Dendritic cell treated with granulocyte-macrophage colony-stimulating factor and Interleukin-4, amounts not matched to agents 40 ng/mL and 50 ng/mL, for 4 days (primary cell): Measurements from ENCODE around the gene DUSP7.
"Not testable (repeated sequence)": the region's sequence is repeated elsewhere in the genome, so short reads cannot be mapped to it uniquely, and the experiment has no call there.

Experiments used
- H3K27ac Mint-ChIP-seq: one replicate; pipeline ENCODE4 v1.8.0; 2022; ENCODE audit warnings: mild to moderate bottlenecking, mixed read lengths
- H3K27me3 Mint-ChIP-seq: one replicate; pipeline ENCODE4 v1.8.0; 2022; ENCODE audit warnings: mild to moderate bottlenecking, mixed read lengths
- H3K36me3 Mint-ChIP-seq: one replicate; pipeline ENCODE4 v1.8.0; 2022; ENCODE audit warnings: low read depth, mixed read lengths
- H3K4me1 Mint-ChIP-seq: one replicate; pipeline ENCODE4 v1.8.0; 2022; ENCODE audit warnings: low read depth, mixed read lengths
- H3K4me3 Mint-ChIP-seq: one replicate; pipeline ENCODE4 v1.8.0; 2022; ENCODE audit warnings: mild to moderate bottlenecking, moderate library complexity, mixed read lengths
- H3K9me3 Mint-ChIP-seq: one replicate; pipeline ENCODE4 v1.8.0; 2022; ENCODE audit warnings: mixed read lengths
- intact Hi-C: fragments of 100-400 bp; cut with micrococcal nuclease; formaldehyde crosslinking; loops from one replicate; pipeline ENCODE4 v1.15.0; 2022

Gene DUSP7

DNA sequence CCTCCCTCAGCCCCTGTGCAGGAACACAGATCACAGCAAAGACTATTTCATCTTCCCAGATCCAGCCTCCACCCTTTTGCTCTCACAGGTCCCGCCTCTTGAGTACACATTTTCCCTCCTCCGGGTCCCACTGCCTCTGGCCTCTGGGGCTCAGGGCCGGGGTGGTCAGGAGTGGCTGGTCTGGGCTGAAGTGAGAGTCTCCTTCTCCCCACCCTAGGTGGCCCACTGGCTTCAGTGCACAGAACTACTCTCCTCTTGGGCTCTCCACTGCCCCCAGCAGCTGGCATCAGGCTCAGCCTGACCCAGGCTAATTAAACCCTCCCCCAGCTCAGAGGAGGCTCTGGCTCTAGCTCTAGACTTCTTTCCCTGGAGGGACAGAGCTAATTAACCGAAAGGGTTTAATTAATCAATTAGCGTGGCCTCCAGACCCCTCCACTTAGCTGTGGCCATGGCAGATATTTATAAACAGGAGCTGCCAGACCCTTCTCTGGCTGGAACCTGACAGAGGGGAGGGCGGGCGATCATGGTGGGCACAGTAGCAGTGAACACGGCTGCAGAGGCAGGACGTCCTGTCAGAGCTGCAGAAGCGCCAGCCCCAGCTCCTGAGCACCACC, 15.1 kb downstream of the DUSP7 start:
- Mint-ChIP-seq H3K27ac (peak overlapping the region; percentile 6), H3K4me3 (no peak overlapping the region), H3K9me3 (no peaks in the 10 kb centered on the region), H3K36me3 (no peaks in the 10 kb centered on the region), H3K4me1 (no peaks in the 10 kb centered on the region), H3K27me3 (peaks cover 8% of the 10 kb centered on the region)
- intact Hi-C loops, result no loop called here

DNA sequence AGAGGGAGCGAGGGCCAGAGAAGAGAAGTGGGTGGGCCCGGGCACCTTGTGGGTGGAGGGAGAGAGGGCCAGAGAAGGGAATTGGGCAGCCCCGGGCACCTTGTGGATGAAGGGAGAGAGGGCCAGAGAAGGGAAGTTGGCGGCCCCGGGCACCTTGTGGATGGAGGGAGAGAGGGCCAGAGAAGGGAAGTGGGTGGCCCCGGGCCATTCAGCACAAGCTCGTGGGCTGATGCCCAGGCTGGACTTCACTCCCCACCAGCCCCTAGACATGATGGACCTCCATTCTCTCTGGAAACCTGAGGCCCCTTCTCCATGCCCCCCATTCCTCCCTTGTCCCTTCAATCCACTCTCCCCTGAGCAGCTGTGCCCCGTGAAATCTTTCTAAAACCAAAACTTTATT, 15.8 kb downstream of the DUSP7 start:
- Mint-ChIP-seq H3K27me3 (peaks cover 10% of the 10 kb centered on the region), H3K9me3 (no peaks in the 10 kb centered on the region), H3K36me3 (no peaks in the 10 kb centered on the region), H3K4me3 (no peak overlapping the region), H3K27ac (no peak overlapping the region), H3K4me1 (no peaks in the 10 kb centered on the region)
- intact Hi-C loops, result no loop called here

DNA sequence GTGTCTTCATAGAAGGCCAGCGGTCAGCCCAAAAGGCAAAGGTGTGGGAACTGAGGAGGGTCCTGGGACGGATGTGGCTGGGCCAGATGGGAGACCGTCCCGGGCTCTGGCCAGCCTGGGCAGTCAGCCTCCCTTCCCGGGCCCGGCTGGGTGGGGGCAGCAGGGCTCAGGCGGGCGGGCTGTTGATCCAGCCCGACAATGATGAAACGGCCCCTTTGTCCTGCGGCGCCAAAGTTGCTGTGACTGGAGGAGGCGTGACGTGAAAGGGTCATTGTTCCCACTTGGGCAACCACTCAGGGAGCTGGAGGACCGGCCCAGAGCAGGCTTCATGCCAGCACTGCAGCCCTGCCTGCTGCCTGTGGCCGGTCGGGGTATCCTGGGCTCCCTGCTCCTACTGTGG, 16.5 kb downstream of the DUSP7 start:
- no peaks in the 10 kb centered on the region for H3K4me1 Mint-ChIP-seq
- no peak overlapping the region for H3K4me3 Mint-ChIP-seq
- no peaks in the 10 kb centered on the region for H3K9me3 Mint-ChIP-seq
- no peaks in the 10 kb centered on the region for H3K36me3 Mint-ChIP-seq
- H3K27ac Mint-ChIP-seq, result no peak overlapping the region
- H3K27me3 Mint-ChIP-seq, result peaks cover 10% of the 10 kb centered on the region
- intact Hi-C loops, result no loop called here

DNA sequence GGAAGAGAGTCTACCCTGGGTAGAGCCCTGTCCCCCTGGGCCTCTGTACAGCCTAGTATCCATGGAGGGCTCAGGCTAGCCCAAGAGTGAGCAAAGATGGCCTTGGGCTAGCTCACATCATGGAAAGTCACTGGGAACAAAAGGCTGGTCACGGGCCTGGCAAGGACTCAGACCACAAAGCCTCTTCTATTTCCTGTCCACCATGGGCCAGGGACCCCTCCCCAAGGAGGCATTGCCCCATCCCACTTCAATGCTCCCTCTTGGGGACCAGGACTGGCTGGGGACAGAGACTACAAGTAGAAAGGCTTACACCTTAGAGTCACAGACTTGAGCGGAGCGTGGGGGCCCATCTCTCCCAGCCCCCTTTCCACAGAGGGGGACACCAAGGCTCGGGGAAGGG, 16.9 kb downstream of the DUSP7 start:
- H3K4me3 Mint-ChIP-seq, result no peak overlapping the region
- no peak overlapping the region for H3K27ac Mint-ChIP-seq
- H3K27me3 Mint-ChIP-seq, result peaks cover 10% of the 10 kb centered on the region
- H3K4me1 Mint-ChIP-seq, result no peaks in the 10 kb centered on the region
- no peaks in the 10 kb centered on the region for H3K36me3 Mint-ChIP-seq
- no peaks in the 10 kb centered on the region for H3K9me3 Mint-ChIP-seq
- intact Hi-C loops, result no loop called here

DNA sequence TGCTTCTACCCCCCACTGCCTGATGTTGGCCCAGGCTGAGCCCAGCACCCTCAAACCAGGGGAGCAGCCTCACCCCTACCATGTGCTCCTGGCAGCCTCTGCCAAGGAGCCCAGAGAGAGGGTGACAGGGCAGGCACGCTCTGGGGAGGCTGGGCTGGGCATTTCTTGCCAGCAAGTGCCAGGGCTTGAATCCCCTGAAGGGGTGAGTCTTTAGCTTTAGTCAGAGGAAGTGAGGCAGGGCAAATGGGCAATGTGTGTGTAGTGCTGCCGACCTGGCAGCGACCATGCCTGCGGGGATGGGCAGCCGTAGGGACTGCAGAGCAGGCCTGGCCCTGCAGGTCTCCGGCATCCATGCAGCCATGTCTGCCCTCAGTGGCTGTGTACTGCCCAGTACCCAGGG, 18.1 kb downstream of the DUSP7 start:
- H3K4me1 Mint-ChIP-seq, result no peaks in the 10 kb centered on the region
- H3K27me3 Mint-ChIP-seq, result peaks cover 10% of the 10 kb centered on the region
- H3K36me3 Mint-ChIP-seq, result no peaks in the 10 kb centered on the region
- H3K9me3 Mint-ChIP-seq, result no peaks in the 10 kb centered on the region
- H3K4me3 Mint-ChIP-seq, result no peak overlapping the region
- intact Hi-C loops, result no loop called here
- no peak overlapping the region for H3K27ac Mint-ChIP-seq

DNA sequence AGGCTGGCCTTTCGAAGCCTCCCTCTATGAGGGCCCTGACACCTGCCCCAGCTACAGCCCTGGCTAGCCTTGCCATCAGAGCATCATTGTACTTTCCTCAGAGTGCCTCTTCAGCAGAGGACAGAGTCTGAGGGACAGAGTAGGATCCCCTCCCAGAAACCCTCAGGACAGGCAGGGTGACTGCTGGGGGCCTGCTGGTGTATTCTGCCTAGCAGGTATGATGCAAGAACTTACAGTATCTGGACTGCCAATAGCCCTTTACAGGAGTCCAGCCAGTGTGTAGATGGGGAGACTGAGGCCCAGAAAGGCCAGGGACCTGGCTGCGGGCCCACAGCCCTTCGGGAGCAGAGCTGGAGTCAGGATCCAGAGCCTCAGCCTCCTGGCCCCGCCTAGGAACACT, 19.1 kb downstream of the DUSP7 start:
- peaks cover 10% of the 10 kb centered on the region for H3K27me3 Mint-ChIP-seq
- no peaks in the 10 kb centered on the region for H3K36me3 Mint-ChIP-seq
- no peak overlapping the region for H3K4me3 Mint-ChIP-seq
- H3K27ac Mint-ChIP-seq, result no peak overlapping the region
- no peaks in the 10 kb centered on the region for H3K9me3 Mint-ChIP-seq
- peaks cover 4% of the 10 kb centered on the region for H3K4me1 Mint-ChIP-seq
- intact Hi-C loops, result no loop called here

DNA sequence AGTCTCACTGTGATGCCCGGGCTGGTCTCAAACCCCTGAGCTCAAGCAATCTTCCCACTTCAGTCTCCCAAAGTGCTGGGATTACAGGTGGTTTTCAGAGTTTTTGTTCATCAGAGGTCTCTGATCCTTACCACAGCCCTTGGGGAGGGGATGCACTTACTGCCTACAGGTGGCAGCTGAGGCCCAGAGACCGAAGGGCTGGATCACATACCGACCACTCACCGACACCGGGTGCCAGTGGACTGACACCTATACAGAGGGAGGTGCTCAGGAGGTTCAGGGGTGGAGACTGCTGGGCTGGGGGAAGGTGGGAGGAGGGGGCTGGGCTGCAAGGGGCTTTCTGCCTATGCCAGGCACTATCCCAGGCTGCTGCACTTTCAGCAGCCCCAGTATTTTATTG, 19.5 kb downstream of the DUSP7 start:
- intact Hi-C loops, result no loop called here
- Mint-ChIP-seq H3K4me1 (peaks cover 7% of the 10 kb centered on the region), H3K9me3 (no peaks in the 10 kb centered on the region), H3K36me3 (no peaks in the 10 kb centered on the region), H3K27me3 (peaks cover 7% of the 10 kb centered on the region), H3K4me3 (no peak overlapping the region), H3K27ac (no peak overlapping the region)

DNA sequence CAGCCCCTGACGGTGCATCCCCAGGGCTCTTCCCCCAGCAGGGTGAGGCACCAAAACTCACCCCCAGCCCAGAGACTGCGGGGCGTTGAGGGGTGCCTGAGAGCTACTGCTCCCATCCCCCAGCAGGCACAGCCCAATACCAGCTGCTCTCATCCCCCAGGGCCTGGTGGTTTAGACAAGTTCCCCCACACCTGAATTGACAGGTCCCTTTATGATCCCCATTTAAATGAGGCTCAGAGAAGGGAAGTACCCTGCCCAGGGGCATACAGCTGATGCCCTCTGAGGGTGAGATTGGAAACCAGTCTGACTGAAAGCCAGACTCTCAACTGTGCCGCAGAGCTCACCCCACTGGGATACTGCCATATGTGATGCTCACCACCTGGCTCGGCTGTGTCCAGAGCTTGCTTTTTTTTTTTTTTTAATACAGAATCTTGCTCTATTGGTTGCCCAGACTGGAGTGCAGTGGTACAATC, 20.1 kb downstream of the DUSP7 start:
- H3K4me3 Mint-ChIP-seq, result no peak overlapping the region
- intact Hi-C loops, result no loop called here
- no peaks in the 10 kb centered on the region for H3K9me3 Mint-ChIP-seq
- no peak overlapping the region for H3K27ac Mint-ChIP-seq
- no peaks in the 10 kb centered on the region for H3K36me3 Mint-ChIP-seq
- H3K4me1 Mint-ChIP-seq, result peaks cover 7% of the 10 kb centered on the region
- peaks cover 5% of the 10 kb centered on the region for H3K27me3 Mint-ChIP-seq

DNA sequence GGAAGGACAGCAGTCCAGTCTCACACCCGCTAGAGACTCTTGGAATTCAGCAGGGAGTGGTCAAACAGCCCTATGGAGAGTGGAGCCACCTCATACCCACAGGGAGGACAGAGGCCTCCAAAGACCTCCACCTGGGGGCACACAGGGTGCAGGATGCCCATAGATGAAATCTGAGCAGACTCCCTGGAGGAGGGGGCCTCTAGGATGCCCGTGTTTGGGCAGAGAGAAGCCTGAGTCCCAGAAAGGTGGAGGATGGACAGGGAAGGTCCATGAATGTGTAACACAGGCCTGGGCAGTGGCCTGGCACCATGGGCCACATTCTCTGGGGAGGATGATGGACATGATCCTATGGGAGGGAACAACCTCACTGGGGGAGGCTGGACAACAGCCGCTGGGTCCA, 21.7 kb downstream of the DUSP7 start:
- Mint-ChIP-seq H3K27ac (no peak overlapping the region), H3K36me3 (no peaks in the 10 kb centered on the region), H3K4me3 (no peak overlapping the region), H3K9me3 (no peaks in the 10 kb centered on the region), H3K4me1 (peaks cover 7% of the 10 kb centered on the region), H3K27me3 (peaks cover 2% of the 10 kb centered on the region)
- intact Hi-C loops, result no loop called here

DNA sequence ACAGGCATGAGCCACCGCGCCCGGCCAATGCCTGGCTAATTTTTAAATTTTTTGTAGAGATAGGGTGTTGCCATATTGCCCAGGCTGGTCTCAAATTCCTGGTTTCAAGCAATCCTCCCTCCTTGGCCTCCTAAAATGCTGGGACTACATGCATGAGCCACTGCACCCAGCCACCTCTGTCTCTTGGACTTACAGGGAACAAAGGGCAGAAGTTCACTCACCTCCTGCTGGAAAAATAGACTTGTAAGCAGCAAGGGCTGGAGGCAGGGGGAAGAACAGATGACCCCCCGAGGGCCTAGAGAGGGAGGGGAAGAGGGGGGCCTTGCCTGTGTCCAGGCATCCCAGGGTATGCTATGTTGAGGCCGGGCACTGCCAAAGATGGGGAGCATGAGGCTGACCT, 22.2 kb downstream of the DUSP7 start:
- intact Hi-C loops, result no loop called here
- H3K9me3 Mint-ChIP-seq, result no peaks in the 10 kb centered on the region
- no peaks in the 10 kb centered on the region for H3K36me3 Mint-ChIP-seq
- no peak overlapping the region for H3K27ac Mint-ChIP-seq
- no peak overlapping the region for H3K4me3 Mint-ChIP-seq
- H3K27me3 Mint-ChIP-seq, result peaks cover 2% of the 10 kb centered on the region
- H3K4me1 Mint-ChIP-seq, result peaks cover 7% of the 10 kb centered on the region

DNA sequence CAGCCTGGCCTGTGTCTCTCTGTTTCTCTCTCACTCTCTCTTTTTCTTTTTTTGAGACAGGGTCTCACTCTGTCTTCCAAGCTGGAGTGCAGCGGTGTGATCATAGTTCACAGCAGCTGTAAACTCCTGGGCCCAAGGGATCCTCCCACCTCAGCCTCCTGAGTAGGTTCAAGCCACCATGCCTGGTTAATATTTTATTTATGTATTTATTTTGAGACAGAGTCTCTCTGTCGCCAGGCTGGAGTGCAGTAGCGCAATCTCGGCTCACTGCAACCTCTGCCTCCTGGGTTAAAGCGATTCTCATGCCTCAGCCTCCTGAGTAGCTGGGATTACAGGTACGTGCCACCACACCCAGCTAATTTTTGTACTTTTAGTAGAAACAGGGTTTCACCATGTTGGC, 22.6 kb downstream of the DUSP7 start:
- H3K27me3 Mint-ChIP-seq, H3K36me3 Mint-ChIP-seq, H3K27ac Mint-ChIP-seq, intact Hi-C loops, H3K9me3 Mint-ChIP-seq, H3K4me3 Mint-ChIP-seq, H3K4me1 Mint-ChIP-seq: not testable (repeated sequence)

DNA sequence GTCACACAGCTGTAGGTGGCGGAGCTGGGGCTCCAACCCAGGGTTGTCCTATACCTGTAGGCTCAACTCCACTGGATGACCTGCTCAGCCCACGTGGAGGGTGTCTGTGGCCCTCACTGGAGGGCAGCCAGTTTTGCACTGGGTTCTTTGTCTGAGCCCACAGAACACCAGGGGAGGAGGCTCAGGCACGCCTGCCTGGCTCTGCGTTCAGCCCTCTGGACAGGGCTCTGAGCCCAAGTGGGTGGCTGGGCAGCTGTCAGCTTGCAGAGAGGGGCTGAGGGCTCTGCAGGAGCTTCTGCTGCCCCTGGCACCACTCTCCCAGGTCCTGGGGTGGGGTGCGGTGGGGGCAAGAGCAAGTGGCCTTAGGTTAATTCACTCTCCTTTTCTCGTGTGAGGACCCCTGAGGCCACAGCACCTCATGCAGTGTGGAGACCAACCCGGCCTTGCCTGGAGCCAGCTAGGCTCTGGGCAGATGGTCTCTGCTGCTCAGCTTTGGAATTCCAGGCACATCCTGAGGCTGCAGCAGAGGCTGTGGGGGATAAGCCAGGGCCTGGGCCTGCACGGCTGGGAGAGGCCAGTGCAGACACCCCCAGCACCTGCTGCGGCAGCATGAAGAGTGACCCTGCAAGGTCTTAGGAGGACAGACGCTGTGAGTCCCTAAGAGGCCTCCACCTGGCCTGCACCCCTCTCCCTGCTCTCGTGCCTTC, 23.5 kb downstream of the DUSP7 start:
- Mint-ChIP-seq H3K27ac (no peak overlapping the region), H3K9me3 (no peaks in the 10 kb centered on the region), H3K27me3 (peaks cover 5% of the 10 kb centered on the region), H3K4me1 (peaks cover 7% of the 10 kb centered on the region), H3K4me3 (no peak overlapping the region), H3K36me3 (no peaks in the 10 kb centered on the region)
- intact Hi-C loops, result no loop called here

DNA sequence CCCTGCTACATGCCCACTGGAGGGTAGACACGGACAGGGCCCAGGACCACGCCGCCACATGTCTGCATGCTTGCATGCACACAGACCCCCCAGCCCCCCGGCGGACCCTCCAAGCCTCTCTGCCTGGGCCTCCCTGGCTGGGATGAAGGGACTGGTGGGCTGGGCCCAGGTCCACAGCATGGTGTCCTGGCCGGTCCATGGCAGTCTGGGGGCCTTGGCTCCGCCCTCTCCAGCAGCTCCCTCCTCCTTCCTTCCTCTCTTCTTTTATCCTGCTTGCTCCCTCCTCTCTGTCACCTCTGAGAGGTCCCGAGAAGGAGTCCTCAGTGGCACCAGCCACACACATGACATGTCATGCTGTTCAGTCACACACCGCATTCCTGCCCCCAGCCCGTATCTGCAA, 24.5 kb downstream of the DUSP7 start:
- H3K27ac Mint-ChIP-seq, result no peak overlapping the region
- intact Hi-C loops, result no loop called here
- no peak overlapping the region for H3K4me3 Mint-ChIP-seq
- peaks cover 5% of the 10 kb centered on the region for H3K27me3 Mint-ChIP-seq
- no peaks in the 10 kb centered on the region for H3K9me3 Mint-ChIP-seq
- no peaks in the 10 kb centered on the region for H3K36me3 Mint-ChIP-seq
- peaks cover 7% of the 10 kb centered on the region for H3K4me1 Mint-ChIP-seq

DNA sequence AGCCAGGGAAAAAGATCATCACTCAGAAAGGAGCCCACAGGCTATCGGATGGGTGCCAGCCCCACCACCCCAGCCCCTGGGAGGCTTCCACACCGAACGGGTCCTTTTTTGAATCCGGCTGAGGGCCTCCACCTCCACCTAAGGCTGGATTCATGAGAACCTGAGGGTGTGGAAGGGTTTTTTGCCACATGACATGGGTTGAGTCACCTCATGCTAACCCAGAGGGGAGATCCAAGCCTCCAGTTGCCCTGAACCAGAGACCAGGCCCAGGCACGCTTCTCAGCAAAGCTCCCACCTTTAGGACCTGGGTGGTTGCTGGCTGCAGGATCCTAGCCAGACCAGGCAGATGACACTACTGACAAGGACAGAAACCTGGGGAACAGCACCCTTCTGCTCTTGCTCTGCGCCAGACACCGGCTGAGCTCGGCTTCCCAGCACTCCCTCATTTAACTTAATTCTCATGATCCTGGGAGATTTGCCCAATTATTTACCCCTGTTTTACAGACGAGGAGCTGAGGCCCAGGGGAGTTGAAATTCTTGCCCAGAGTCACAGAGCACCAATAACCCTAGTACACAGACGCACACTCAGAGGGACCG, 25.6 kb downstream of the DUSP7 start:
- no peak overlapping the region for H3K27ac Mint-ChIP-seq
- H3K27me3 Mint-ChIP-seq, result peaks cover 4% of the 10 kb centered on the region
- H3K4me1 Mint-ChIP-seq, result peaks cover 7% of the 10 kb centered on the region
- intact Hi-C loops, result no loop called here
- H3K36me3 Mint-ChIP-seq, result no peaks in the 10 kb centered on the region
- no peaks in the 10 kb centered on the region for H3K9me3 Mint-ChIP-seq
- H3K4me3 Mint-ChIP-seq, result no peak overlapping the region

DNA sequence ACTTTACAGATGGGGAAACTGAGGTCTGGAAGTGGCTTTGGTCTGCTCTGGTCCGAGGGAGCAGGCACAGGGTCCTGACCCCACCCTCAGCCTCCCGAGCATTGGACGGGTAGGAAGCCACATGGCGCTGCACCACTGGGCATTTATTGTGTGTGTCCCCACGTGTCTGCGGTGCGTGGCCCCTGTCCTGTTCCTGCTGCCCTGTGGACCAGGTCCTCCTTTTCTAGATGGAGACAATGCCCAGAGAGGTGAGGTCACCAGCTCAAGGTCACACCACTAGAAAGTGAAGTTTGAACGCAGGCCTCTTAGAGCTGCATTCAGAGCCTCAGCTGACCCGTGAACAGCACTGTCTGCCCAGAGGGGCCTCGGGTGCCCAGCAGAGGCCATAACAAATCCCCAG, 26.8 kb downstream of the DUSP7 start:
- no peaks in the 10 kb centered on the region for H3K36me3 Mint-ChIP-seq
- no peak overlapping the region for H3K4me3 Mint-ChIP-seq
- H3K4me1 Mint-ChIP-seq, result peaks cover 7% of the 10 kb centered on the region
- intact Hi-C loops, result no loop called here
- H3K27me3 Mint-ChIP-seq, result peaks cover 4% of the 10 kb centered on the region
- no peaks in the 10 kb centered on the region for H3K9me3 Mint-ChIP-seq
- H3K27ac Mint-ChIP-seq, result no peak overlapping the region
